GM20000 (cell line): ENCODE measurements around the gene BEX4.
"Not testable (repeated sequence)": the region's sequence is repeated elsewhere in the genome, so short reads cannot be mapped to it uniquely, and the experiment has no call there.

Experiments
- DNase-seq: peaks from one replicate; pipeline ENCODE4 v3.0.0; 2012; ENCODE audit warnings: low spot score
- TF ChIP-seq, protein P1 (sequence below): IDR thresholded peaks from 2 replicates; pipeline ENCODE4 v1.5.1; 2012; ENCODE audit warnings: mild to moderate bottlenecking, control low read depth; ENCODE audit errors: extremely low read depth, missing control alignments

The BEX4 gene, protein sequence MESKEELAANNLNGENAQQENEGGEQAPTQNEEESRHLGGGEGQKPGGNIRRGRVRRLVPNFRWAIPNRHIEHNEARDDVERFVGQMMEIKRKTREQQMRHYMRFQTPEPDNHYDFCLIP

GRCh38 chrX:103214870-103215424 lies at the start of gene BEX4:
TSS of gene BEX4 (plus strand) at chrX:103215108. CDS start at chrX:103216154, 1,046 bp downstream.
- TF ChIP-seq, protein P1, sequence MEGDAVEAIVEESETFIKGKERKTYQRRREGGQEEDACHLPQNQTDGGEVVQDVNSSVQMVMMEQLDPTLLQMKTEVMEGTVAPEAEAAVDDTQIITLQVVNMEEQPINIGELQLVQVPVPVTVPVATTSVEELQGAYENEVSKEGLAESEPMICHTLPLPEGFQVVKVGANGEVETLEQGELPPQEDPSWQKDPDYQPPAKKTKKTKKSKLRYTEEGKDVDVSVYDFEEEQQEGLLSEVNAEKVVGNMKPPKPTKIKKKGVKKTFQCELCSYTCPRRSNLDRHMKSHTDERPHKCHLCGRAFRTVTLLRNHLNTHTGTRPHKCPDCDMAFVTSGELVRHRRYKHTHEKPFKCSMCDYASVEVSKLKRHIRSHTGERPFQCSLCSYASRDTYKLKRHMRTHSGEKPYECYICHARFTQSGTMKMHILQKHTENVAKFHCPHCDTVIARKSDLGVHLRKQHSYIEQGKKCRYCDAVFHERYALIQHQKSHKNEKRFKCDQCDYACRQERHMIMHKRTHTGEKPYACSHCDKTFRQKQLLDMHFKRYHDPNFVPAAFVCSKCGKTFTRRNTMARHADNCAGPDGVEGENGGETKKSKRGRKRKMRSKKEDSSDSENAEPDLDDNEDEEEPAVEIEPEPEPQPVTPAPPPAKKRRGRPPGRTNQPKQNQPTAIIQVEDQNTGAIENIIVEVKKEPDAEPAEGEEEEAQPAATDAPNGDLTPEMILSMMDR = no peak
- DNase-seq = peak; percentile 85

GRCh38 chrX:103170216-103170615 lies 44.7 kb upstream of the BEX4 start:
- no peak for DNase-seq
- TF ChIP-seq, protein P1 = no peak

DNA sequence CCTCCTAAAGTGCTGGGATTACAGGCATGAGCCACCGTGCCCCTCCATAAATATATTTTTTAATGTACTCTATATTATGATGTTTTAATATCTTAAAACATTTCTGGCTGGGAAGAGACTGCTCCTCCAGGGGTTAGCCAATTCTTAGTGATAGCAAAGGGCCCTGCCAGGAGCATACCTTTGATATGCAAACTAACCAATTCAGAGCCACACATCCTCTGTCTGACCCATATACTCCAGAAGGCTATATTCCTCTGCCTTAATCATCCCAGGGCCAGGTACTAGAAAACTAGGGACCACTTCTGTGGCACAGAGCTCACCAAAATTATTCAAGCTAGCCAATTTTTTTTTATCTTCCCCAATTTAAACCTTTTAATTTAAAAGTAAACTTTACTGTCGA lies 43.6 kb upstream of the BEX4 start:
- TF ChIP-seq, protein P1 = no peak
- DNase-seq = no peak

GRCh38 chrX:103175256-103175655 lies 39.7 kb upstream of the BEX4 start:
- not testable (repeated sequence) for DNase-seq

GRCh38 chrX:103175944-103176753 lies 38.8 kb upstream of the BEX4 start:
- DNase-seq = peak; percentile 39
- TF ChIP-seq, protein P1 = peak; percentile 32

- TF ChIP-seq, protein P1 = no peak
- DNase-seq = no peak
Observed at GRCh38 chrX:103177556-103177955, 37.4 kb upstream of the BEX4 start.

GRCh38 chrX:103183912-103184311 lies 31.0 kb upstream of the BEX4 start:
- DNase-seq = no peak
- TF ChIP-seq, protein P1 = no peak
